C4-2B (cell line): Measurements from ENCODE around the gene OR5K2.
A peak's percentile ranks its signal among the peaks of the same experiment; 100 is the strongest.

Experiments used
- H3K27ac ChIP-seq: fragments of 450-650 bp; 2 replicates; pipeline ENCODE4 v1.5.1; 2017
- ZFX ChIP-seq: fragments of 450-650 bp; IDR thresholded peaks from 2 replicates; pipeline ENCODE4 v1.6.1; 2017
- TF ChIP-seq, protein P1 (sequence below): fragments of 450-650 bp; conservative IDR thresholded peaks from 2 replicates; pipeline ENCODE4 v1.5.1; 2017; ENCODE audit warnings: mild to moderate bottlenecking

Gene OR5K2

GRCh38 chr3:98521897-98522543, 24.5 kb downstream of the OR5K2 start:
- TF ChIP-seq ZFX = no peak
- TF ChIP-seq, protein P1, sequence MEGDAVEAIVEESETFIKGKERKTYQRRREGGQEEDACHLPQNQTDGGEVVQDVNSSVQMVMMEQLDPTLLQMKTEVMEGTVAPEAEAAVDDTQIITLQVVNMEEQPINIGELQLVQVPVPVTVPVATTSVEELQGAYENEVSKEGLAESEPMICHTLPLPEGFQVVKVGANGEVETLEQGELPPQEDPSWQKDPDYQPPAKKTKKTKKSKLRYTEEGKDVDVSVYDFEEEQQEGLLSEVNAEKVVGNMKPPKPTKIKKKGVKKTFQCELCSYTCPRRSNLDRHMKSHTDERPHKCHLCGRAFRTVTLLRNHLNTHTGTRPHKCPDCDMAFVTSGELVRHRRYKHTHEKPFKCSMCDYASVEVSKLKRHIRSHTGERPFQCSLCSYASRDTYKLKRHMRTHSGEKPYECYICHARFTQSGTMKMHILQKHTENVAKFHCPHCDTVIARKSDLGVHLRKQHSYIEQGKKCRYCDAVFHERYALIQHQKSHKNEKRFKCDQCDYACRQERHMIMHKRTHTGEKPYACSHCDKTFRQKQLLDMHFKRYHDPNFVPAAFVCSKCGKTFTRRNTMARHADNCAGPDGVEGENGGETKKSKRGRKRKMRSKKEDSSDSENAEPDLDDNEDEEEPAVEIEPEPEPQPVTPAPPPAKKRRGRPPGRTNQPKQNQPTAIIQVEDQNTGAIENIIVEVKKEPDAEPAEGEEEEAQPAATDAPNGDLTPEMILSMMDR = no peak
- peak overlapping the region; percentile 75 for H3K27ac ChIP-seq

DNA sequence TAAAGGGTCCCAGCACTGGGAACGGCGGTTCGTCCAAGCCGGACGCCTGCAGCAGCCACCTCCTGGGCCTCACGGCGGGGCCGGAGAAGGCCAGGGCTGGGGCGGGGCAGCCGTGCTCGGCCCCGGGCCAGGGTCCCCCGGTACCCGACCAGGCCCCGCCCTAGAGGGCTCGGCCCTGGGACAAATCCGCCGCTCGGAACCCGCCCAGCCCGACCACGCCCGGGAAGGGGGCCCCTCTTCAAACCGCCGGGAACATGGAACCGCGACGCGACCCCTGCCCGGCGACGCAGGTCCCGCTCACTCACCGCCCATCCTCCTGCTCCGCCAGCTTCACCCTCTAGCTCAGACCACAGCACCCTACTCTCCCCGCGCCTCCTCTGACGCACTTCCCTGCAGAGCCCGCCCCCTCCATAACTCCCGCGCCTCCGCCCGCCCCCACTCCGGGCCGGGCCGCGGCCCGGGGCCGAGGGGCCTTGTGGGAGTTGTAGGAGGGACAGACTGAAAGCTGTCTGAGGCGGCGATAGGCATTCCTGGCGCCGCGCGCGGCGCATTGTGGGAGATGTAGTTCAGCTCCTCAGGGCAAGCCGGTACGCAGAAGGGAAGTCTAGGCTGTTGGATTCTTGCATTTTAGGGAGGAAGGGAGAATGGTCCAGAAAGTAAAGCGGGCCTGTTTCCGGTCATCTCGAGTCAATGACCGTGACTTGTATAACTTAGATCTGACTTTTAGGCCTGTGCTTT, 25.2 kb downstream of the OR5K2 start, which contains the start of gene CLDND1:
CLDND1 (minus strand) TSS at position 359 of the 738 bp plus-strand sequence. CDS start 1,478 bp downstream, outside the sequence.
- peak within 1 kb of the TSS; percentile 75 for H3K27ac ChIP-seq
- peak; percentile 70 for TF ChIP-seq ZFX
- TF ChIP-seq, protein P1 = no peak

GRCh38 chr3:98525494-98525893, 28.0 kb downstream of the OR5K2 start:
- no peak overlapping the region for H3K27ac ChIP-seq
- TF ChIP-seq ZFX = no peak
- TF ChIP-seq, protein P1 = no peak

- no peak for TF ChIP-seq ZFX
- TF ChIP-seq, protein P1 = no peak
- no peak overlapping the region for H3K27ac ChIP-seq
Measured at GRCh38 chr3:98528474-98529346, 31.2 kb downstream of the OR5K2 start.

DNA sequence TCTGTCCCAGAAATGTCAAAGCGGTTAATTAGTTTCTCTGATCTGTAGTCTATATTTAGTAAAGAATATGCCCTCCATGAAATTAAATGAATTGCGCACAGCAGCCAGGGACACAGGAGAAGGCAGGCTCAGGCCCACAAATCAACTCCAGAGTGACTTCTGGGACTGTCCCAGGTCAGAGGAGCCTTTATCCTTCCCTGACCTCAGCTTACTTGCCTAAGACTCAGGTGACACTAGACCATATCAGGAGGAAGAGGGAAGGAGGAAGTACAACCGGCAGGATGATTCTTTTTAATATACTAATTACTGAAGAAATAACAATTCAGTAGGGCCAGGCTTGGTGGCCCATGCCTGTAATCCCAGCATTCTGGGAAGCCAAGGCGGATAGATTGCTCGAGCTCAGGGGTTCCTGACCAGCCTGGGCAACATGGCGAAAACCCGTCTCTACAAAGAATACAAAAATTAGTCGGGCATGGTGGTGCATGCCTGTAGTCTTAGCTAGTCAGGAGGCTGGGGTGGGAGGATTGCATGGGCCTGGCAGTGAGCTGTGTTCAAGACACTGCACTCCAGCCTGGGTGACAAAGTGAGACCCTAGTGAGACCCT, 32.5 kb downstream of the OR5K2 start:
- H3K27ac ChIP-seq = no peak overlapping the region
- TF ChIP-seq ZFX = no peak
- TF ChIP-seq, protein P1 = no peak

GRCh38 chr3:98530676-98531075, 33.2 kb downstream of the OR5K2 start:
- no peak overlapping the region for H3K27ac ChIP-seq
- no peak for TF ChIP-seq ZFX
- TF ChIP-seq, protein P1 = no peak
